ENCODE data around the gene C1orf74. TPM values are rescaled to one million over a fixed set of nuclear protein-coding genes. Genes with fewer than 3 reads are reported as not detected.
A peak's percentile ranks its signal among the peaks of the same experiment; 100 is the strongest.

Gene C1orf74
- total RNA-seq, 6 experiments from 2014 or later, result 1.8 to 2.7 (median 2.4) TPM

DNA sequence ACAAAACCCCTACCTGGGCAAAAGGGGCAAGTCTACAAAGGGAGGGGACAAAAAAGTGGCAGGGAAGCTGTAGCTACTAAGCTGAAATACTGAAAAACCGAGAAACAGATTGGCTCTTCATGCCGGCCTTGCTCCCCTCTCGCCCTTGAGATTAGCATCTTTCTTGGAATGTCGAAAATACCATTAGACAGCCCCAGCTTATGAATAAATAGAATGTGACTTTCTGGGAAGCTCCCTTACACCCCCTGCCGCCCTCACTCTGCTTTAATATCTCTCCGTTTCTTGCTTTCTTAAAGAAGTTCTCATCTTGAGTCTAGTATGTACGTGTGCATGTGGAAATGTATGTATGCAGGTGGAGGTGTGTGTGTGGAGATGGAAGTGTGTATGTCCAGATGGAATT lies 14.4 kb downstream of the C1orf74 start:
- TF ChIP-seq, protein P1, sequence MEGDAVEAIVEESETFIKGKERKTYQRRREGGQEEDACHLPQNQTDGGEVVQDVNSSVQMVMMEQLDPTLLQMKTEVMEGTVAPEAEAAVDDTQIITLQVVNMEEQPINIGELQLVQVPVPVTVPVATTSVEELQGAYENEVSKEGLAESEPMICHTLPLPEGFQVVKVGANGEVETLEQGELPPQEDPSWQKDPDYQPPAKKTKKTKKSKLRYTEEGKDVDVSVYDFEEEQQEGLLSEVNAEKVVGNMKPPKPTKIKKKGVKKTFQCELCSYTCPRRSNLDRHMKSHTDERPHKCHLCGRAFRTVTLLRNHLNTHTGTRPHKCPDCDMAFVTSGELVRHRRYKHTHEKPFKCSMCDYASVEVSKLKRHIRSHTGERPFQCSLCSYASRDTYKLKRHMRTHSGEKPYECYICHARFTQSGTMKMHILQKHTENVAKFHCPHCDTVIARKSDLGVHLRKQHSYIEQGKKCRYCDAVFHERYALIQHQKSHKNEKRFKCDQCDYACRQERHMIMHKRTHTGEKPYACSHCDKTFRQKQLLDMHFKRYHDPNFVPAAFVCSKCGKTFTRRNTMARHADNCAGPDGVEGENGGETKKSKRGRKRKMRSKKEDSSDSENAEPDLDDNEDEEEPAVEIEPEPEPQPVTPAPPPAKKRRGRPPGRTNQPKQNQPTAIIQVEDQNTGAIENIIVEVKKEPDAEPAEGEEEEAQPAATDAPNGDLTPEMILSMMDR (IDR thresholded peaks at IDR 0.05), result no peak
- no peak for DNase-seq

DNA sequence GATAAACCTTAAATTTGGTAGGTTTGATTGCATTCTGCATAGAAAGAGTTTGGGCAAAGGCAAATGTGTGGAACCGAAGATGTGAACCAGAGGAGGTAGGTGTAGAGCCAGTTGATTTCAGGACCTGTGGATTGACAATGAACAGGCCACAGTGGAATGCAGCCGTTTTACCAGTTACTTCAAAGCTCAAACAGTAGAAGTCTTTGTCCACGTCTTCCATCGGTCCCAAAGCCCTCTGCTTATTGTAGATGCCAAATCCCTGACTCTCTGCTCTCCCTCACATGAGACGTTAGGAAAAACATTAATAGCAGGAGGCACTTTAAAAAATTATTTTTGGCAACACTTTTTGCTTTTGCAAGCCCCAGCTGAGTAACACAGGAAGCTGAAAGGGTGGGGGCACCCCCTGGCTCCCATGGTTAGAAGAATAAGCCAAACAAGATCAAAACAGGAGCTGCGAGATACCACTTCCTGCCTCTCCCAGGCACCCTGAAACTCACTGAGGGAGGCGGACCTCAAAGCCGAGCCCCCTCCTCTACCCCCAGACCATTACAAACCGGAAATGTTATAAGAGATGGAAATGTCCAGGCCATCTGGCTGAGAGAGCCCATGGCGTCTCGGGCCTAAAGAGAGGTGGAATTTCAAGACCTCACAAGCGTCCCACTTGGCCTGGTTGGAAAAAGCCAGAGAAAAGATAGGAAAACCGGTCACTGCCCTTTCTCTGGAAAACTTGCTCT lies 15.0 kb downstream of the C1orf74 start:
- no peaks in the 10 kb centered on the region for H3K36me3 Mint-ChIP-seq (ENCODE audit: low read depth)
- H3K27me3 Mint-ChIP-seq (ENCODE audit: insufficient read depth), result peaks cover 4% of the 10 kb centered on the region
- no peak overlapping the region; the same call in 1 of the 2 replicates for H3K4me3 Mint-ChIP-seq
- TF ChIP-seq, protein P1 (IDR thresholded peaks at IDR 0.05), result no peak
- H3K9me3 Mint-ChIP-seq, result no peaks in the 10 kb centered on the region
- H3K27ac Mint-ChIP-seq, result no peak overlapping the region
- H3K4me1 Mint-ChIP-seq (ENCODE audit: low read depth), result peaks cover 2% of the 10 kb centered on the region; the same call in 1 of the 2 replicates
- DNase-seq, result peak; percentile 92

More for the DNA sequence above, 14.4 kb downstream of the C1orf74 start:
- H3K36me3 Mint-ChIP-seq (ENCODE audit: low read depth), result no peaks in the 10 kb centered on the region
- H3K9me3 Mint-ChIP-seq, result no peaks in the 10 kb centered on the region
- no peak overlapping the region for H3K4me3 Mint-ChIP-seq
- peaks cover 7% of the 10 kb centered on the region; the same call in 1 of the 2 replicates for H3K4me1 Mint-ChIP-seq (ENCODE audit: low read depth)
- no peak overlapping the region for H3K27ac Mint-ChIP-seq
- peaks cover 7% of the 10 kb centered on the region for H3K27me3 Mint-ChIP-seq (ENCODE audit: insufficient read depth)

DNA sequence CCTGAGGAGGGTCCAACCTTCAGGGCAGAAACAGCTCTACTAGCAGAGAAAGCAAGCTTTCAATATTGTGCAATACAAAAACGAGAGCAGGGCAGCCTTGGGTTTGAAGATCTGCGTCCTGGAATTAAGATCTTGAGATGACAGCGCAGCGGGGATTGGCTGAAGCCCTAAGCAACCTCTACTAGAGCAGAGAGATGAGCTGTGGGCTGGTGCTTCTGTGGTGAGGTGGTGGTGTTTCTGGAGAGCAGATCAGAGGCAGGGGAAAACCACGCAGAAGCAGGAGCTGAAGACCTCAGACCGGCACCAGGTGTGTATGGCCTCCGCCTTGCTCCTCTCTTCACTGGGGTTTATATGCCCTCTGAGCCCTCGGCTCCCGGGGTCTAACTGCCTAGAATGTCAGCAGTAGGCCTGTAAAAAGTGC lies 16.0 kb downstream of the C1orf74 start:
- Mint-ChIP-seq H3K27ac (0 out of 2 replicates have a peak overlapping the region, but pooled peaks have one; percentile 22), H3K27me3 (ENCODE audit: insufficient read depth) (peaks cover 4% of the 10 kb centered on the region), H3K4me3 (no peak overlapping the region), H3K36me3 (ENCODE audit: low read depth) (no peaks in the 10 kb centered on the region), H3K4me1 (ENCODE audit: low read depth) (no peaks in the 10 kb centered on the region), H3K9me3 (no peaks in the 10 kb centered on the region)
- TF ChIP-seq, protein P1 (IDR thresholded peaks at IDR 0.05), result no peak
- DNase-seq, result no peak

DNA sequence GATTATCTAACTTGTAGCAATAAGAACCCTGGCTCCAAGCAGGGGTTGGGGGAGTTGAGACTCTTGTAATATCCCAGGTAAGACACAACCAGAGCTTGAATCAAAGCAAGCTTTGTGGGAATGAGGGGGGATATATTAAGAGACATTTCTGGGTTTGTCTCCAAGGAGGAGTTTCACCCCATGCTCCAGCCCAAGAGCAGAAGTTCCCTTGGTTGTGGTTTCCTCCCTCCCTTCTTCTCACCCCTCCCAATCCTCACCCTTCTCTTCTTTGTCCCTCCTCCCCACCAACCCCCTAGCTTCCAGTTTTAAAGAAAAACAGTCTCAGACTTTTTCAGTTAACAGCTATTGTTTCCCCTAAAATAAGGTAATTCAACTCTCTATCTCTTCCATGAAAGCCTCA lies 16.7 kb downstream of the C1orf74 start:
- no peak overlapping the region for H3K4me3 Mint-ChIP-seq
- H3K27ac Mint-ChIP-seq, result no peak overlapping the region
- no peak for DNase-seq
- no peaks in the 10 kb centered on the region for H3K9me3 Mint-ChIP-seq
- no peaks in the 10 kb centered on the region for H3K4me1 Mint-ChIP-seq (ENCODE audit: low read depth)
- no peaks in the 10 kb centered on the region for H3K36me3 Mint-ChIP-seq (ENCODE audit: low read depth)
- H3K27me3 Mint-ChIP-seq (ENCODE audit: insufficient read depth), result peaks cover 3% of the 10 kb centered on the region
- TF ChIP-seq, protein P1 (IDR thresholded peaks at IDR 0.05), result no peak

DNA sequence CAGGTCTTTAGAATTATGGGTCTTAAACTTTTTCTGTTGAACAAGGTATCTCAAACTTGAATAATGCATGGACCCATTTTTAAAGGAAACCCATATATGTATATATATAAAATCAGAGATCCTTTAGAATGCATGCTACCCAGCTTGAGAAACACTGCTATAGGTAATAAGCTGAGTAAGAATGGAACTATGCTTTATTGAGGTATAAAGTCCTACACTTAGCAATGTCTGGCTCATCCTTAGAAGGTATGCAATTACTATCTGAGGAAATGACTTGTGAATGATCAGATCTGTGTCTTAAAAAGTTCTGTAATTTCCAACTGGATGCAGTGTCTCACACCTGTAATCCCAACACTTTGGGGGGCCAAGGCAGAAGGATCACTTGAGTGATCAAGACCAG lies 17.3 kb downstream of the C1orf74 start:
- no peaks in the 10 kb centered on the region for H3K9me3 Mint-ChIP-seq
- no peak overlapping the region for H3K27ac Mint-ChIP-seq
- no peak for DNase-seq
- TF ChIP-seq, protein P1 (IDR thresholded peaks at IDR 0.05), result no peak
- no peaks in the 10 kb centered on the region for H3K36me3 Mint-ChIP-seq (ENCODE audit: low read depth)
- no peak overlapping the region for H3K4me3 Mint-ChIP-seq
- H3K27me3 Mint-ChIP-seq (ENCODE audit: insufficient read depth), result peaks cover 3% of the 10 kb centered on the region
- no peaks in the 10 kb centered on the region; the same call in 1 of the 2 replicates for H3K4me1 Mint-ChIP-seq (ENCODE audit: low read depth)

All from HFFc6 (cell line).